GM12878 (cell line): ENCODE results near the gene CXorf65.

Experiments used
- BHLHE40 ChIP-seq, 2 experiments: fragments of 450-650 bp in 1 of 2; IDR thresholded peaks; 2 replicates each; pipeline ENCODE4 v1.6.1; 2011 to 2017; ENCODE audit warnings: low read depth in 2 of 2, borderline replicate concordance in 1 of 2, improper control_type of control experiment in 1 of 2, low read length in 1 of 2, mild to moderate bottlenecking in 1 of 2
- CBX5 ChIP-seq: sonication (generic); IDR thresholded peaks from 2 replicates; pipeline ENCODE4 v1.6.1; 2016; ENCODE audit warnings: low read depth, moderate library complexity, mild to moderate bottlenecking, inconsistent platforms
- CREB1 ChIP-seq: IDR thresholded peaks from 2 replicates; pipeline ENCODE4 v1.6.1; 2012; ENCODE audit warnings: low read depth, mild to moderate bottlenecking, inconsistent platforms
- MTA3 ChIP-seq: IDR thresholded peaks from 2 replicates; pipeline ENCODE4 v1.6.1; 2012; ENCODE audit warnings: low read length, inconsistent platforms, borderline replicate concordance
- NFIC ChIP-seq: IDR thresholded peaks from 2 replicates; pipeline ENCODE4 v1.6.1; 2012; ENCODE audit warnings: low read depth, mild to moderate bottlenecking, inconsistent platforms, low read length, moderate library complexity
- RAD21 ChIP-seq: IDR thresholded peaks from 2 replicates; pipeline ENCODE4 v1.6.1; 2011; ENCODE audit warnings: mild to moderate bottlenecking, low read depth, low read length, moderate library complexity; ENCODE audit not compliant: insufficient read depth
- RAD51 ChIP-seq: fragments of 450-650 bp; IDR thresholded peaks from 2 replicates; pipeline ENCODE4 v1.6.1; 2016; ENCODE audit warnings: moderate library complexity, mild to moderate bottlenecking, inconsistent platforms
- RUNX3 ChIP-seq: IDR thresholded peaks from 2 replicates; pipeline ENCODE4 v1.6.1; 2012; ENCODE audit warnings: low read length, inconsistent platforms
- SREBF1 ChIP-seq: IDR thresholded peaks from 2 replicates; pipeline ENCODE4 v1.6.1; 2012; ENCODE audit warnings: mild to moderate bottlenecking, low read length
- SRF ChIP-seq, 2 experiments: IDR thresholded peaks; 2 replicates each; pipeline ENCODE4 v1.6.1; 2011; ENCODE audit warnings: low read depth in 2 of 2, low read length in 2 of 2, mild to moderate bottlenecking in 1 of 2, moderate library complexity in 1 of 2
- SUPT20H ChIP-seq: IDR thresholded peaks from 2 replicates; pipeline ENCODE4 v1.6.1; 2011; ENCODE audit warnings: low read depth, mild to moderate bottlenecking, low read length, moderate library complexity, borderline replicate concordance; ENCODE audit not compliant: control insufficient read depth
- ZNF24 ChIP-seq: fragments of 450-650 bp; IDR thresholded peaks from 2 replicates; pipeline ENCODE4 v1.6.1; 2017; ENCODE audit warnings: antibody characterized with exemption, mild to moderate bottlenecking
- TF ChIP-seq, protein P1 (sequence below): fragments of 450-650 bp; formaldehyde crosslinking; IDR thresholded peaks from 2 replicates; pipeline ENCODE4 v1.5.0; 2022; ENCODE audit warnings: mild to moderate bottlenecking, missing genetic modification characterization
- TF ChIP-seq, protein P2 (sequence below), 3 experiments: IDR thresholded peaks in 2 of 3; conservative IDR thresholded peaks in 1 of 3; 2 replicates each; pipeline ENCODE4 v1.5.1; 2011; ENCODE audit warnings: low read depth in 3 of 3, low read length in 3 of 3, mild to moderate bottlenecking in 3 of 3, control low read depth in 2 of 3, moderate library complexity in 2 of 3, inconsistent platforms in 1 of 3, mixed read lengths in 1 of 3; ENCODE audit not compliant: control insufficient read depth in 2 of 3, insufficient read depth in 1 of 3; ENCODE audit errors: extremely low read depth in 1 of 3

DNA sequence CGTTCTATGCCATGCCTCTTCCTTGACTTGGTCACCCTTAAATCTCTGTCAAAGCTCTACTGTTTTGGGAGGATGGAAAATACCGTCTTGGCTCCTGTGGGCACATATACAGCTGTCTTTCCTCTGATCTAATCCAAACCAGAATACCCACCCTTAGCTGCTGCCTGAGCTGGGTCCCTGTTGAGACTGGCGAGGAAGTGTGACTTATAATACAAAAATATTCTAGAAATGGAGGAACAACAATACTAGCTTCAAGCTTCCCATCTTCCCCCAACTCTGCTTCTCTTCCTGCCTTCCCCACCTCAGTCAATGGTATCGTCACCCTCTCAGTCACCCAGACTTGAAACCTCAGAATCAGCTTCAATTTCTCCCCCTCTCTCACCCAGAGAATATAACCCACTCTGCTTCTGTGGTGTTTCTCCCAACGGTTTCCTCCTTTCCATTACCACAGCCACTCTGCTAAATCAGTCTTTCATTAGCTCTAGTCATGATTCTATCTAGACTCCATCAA lies 5.4 kb upstream of the CXorf65 start:
- no peak for TF ChIP-seq CREB1
- TF ChIP-seq, protein P1, sequence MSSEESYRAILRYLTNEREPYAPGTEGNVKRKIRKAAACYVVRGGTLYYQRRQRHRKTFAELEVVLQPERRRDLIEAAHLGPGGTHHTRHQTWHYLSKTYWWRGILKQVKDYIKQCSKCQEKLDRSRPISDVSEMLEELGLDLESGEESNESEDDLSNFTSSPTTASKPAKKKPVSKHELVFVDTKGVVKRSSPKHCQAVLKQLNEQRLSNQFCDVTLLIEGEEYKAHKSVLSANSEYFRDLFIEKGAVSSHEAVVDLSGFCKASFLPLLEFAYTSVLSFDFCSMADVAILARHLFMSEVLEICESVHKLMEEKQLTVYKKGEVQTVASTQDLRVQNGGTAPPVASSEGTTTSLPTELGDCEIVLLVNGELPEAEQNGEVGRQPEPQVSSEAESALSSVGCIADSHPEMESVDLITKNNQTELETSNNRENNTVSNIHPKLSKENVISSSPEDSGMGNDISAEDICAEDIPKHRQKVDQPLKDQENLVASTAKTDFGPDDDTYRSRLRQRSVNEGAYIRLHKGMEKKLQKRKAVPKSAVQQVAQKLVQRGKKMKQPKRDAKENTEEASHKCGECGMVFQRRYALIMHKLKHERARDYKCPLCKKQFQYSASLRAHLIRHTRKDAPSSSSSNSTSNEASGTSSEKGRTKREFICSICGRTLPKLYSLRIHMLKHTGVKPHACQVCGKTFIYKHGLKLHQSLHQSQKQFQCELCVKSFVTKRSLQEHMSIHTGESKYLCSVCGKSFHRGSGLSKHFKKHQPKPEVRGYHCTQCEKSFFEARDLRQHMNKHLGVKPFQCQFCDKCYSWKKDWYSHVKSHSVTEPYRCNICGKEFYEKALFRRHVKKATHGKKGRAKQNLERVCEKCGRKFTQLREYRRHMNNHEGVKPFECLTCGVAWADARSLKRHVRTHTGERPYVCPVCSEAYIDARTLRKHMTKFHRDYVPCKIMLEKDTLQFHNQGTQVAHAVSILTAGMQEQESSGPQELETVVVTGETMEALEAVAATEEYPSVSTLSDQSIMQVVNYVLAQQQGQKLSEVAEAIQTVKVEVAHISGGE (CRISPR knock-in tag): no peak
- TF ChIP-seq, protein P2, sequence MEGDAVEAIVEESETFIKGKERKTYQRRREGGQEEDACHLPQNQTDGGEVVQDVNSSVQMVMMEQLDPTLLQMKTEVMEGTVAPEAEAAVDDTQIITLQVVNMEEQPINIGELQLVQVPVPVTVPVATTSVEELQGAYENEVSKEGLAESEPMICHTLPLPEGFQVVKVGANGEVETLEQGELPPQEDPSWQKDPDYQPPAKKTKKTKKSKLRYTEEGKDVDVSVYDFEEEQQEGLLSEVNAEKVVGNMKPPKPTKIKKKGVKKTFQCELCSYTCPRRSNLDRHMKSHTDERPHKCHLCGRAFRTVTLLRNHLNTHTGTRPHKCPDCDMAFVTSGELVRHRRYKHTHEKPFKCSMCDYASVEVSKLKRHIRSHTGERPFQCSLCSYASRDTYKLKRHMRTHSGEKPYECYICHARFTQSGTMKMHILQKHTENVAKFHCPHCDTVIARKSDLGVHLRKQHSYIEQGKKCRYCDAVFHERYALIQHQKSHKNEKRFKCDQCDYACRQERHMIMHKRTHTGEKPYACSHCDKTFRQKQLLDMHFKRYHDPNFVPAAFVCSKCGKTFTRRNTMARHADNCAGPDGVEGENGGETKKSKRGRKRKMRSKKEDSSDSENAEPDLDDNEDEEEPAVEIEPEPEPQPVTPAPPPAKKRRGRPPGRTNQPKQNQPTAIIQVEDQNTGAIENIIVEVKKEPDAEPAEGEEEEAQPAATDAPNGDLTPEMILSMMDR (IDR thresholded peaks at IDR 0.05 in 2 of 3, conservative IDR thresholded peaks at IDR 0.05 in 1 of 3; ENCODE audit: control insufficient read depth in 2 of 3, extremely low read depth in 1 of 3, insufficient read depth in 1 of 3, low read depth in 3 of 3, low read length in 3 of 3): no peak
- no peak for TF ChIP-seq MTA3
- peak; percentile 48; the same call in 1 of the 2 replicates for TF ChIP-seq RUNX3
- TF ChIP-seq SREBF1: no peak
- TF ChIP-seq SUPT20H: no peak
- TF ChIP-seq BHLHE40 (IDR thresholded peaks at IDR 0.05; ENCODE audit: borderline replicate concordance in 1 of 2, low read depth in 2 of 2, low read length in 1 of 2): no peak
- no peak for TF ChIP-seq NFIC
- TF ChIP-seq RAD21: no peak
- TF ChIP-seq CBX5: no peak
- TF ChIP-seq RAD51: no peak
- TF ChIP-seq ZNF24: no peak
- TF ChIP-seq SRF (IDR thresholded peaks at IDR 0.05; ENCODE audit: low read depth in 2 of 2, low read length in 2 of 2): no peak
